Measurements from ENCODE around the gene GJA5. TPM values are rescaled to one million over a fixed set of nuclear protein-coding genes. Genes with fewer than 3 reads are reported as not detected.
"Not testable (repeated sequence)": the region's sequence is repeated elsewhere in the genome, so short reads cannot be mapped to it uniquely, and the experiment has no call there.

The GJA5 gene
- total RNA-seq, 1 donor = 0.86 TPM

DNA sequence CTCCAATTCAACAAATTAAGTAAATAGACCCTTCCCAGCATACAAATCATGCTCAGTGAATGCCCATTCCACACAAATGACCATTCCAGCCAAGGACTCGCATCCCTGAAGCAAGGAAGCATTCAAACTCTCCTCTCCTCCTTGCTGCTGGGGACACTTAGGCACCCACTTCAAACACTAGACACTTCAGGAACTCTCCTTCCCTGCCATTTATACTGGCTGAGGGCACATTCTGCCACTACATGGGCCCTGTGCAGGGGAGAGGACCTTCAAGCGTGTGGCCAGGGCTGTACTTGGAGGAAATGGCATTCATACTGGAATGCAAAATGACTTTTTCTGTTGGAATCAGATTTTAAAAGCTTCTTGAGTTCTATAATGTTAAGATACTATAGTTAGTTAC lies 22.3 kb downstream of the GJA5 start:
- DNase-seq (ENCODE audit: low read depth) = no peak
- TF ChIP-seq, protein P1, sequence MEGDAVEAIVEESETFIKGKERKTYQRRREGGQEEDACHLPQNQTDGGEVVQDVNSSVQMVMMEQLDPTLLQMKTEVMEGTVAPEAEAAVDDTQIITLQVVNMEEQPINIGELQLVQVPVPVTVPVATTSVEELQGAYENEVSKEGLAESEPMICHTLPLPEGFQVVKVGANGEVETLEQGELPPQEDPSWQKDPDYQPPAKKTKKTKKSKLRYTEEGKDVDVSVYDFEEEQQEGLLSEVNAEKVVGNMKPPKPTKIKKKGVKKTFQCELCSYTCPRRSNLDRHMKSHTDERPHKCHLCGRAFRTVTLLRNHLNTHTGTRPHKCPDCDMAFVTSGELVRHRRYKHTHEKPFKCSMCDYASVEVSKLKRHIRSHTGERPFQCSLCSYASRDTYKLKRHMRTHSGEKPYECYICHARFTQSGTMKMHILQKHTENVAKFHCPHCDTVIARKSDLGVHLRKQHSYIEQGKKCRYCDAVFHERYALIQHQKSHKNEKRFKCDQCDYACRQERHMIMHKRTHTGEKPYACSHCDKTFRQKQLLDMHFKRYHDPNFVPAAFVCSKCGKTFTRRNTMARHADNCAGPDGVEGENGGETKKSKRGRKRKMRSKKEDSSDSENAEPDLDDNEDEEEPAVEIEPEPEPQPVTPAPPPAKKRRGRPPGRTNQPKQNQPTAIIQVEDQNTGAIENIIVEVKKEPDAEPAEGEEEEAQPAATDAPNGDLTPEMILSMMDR (IDR thresholded peaks at IDR 0.05; ENCODE audit: insufficient read depth, low read depth, low read length) = no peak
- no peak overlapping the region for H3K4me3 ChIP-seq (ENCODE audit: low read depth, low read length)

DNA sequence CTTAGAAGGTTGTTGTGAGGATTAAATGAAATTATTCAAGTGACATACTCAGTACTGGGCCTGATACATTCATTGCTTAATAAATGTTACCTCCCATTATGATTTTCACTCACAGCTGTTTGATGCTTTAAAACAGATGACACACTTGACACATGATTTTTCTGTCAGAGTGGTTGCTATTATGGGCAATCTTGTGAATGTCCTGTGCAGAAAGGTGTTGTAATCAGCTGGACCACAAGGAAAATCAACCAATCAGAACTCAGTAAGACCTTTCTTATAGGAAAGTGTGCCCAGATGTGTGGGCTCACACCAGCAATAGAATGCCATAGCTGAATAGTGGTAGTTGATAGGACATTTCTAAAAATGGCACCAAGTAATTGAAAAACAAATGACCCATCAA lies 23.5 kb downstream of the GJA5 start:
- TF ChIP-seq, protein P1 (IDR thresholded peaks at IDR 0.05; ENCODE audit: insufficient read depth, low read depth, low read length) = no peak
- H3K4me3 ChIP-seq (ENCODE audit: low read depth, low read length) = no peak overlapping the region
- no peak for DNase-seq (ENCODE audit: low read depth)

DNA sequence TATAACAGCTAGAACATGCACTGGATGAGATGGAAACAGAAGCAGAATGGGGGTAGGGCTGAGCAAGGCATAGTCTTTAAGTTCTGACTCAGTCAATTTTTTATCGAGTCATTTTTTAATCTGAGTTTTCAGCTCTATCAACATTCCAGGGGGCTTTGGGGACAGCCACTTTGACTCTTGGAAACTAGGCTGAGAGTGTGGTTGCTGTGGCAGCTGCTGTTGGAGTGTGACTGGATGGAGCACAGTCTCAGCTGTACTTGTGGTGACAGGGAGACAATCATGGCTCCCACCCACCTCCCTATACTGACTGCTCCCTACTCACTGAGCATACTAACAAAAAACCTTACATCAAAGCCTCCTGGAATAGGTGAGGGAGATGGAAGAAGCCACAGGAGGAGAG lies 25.0 kb downstream of the GJA5 start:
- DNase-seq (ENCODE audit: low read depth) = no peak
- TF ChIP-seq, protein P1 (IDR thresholded peaks at IDR 0.05; ENCODE audit: insufficient read depth, low read depth, low read length) = no peak
- H3K4me3 ChIP-seq (ENCODE audit: low read depth, low read length) = no peak overlapping the region

DNA sequence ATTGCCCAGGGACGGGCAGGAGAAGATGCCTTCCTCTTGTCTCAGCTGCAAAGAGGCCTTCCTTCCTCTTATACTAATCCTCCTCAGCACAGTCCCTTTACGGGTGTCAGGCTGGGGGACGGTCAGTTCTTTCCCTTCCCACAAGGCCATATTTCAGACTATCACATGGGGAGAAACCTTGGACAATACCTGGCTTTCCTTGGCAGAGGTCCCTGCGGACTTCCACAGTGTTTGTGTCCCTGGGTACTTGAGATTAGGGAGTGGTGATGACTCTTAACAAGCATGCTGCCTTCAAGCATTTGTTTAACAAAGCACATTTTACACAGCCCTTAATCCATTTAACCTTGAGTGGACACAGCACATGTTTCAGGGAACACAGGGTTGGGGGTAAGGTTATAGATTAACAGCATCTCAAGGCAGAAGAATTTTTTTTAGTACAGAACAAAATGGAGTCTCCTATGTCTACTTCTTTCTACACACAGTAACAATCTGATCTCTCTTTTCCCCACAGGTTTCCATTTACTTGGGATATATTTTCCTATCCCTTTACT lies 26.0 kb downstream of the GJA5 start:
- not testable (repeated sequence) for H3K4me3 ChIP-seq (ENCODE audit: low read depth, low read length); DNase-seq (ENCODE audit: low read depth)

DNA sequence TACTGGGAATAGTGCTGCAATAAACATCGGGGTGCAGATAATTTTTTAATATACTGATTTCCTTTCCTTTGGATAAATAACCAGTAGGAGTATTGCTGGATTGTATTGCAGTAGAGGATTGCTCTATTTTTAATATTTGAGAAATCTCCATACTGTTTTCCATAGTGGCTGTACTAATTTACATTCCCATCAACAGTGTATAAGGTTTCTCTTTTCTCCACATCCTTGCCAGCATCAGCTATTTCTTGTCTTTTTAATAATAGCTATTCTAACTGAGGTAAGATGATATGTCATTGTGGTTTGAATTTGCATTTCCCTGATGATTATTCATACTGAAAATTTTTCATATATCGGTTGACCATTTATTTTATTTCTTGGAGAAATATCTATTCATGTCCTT lies 31.1 kb downstream of the GJA5 start:
- TF ChIP-seq, protein P1 (IDR thresholded peaks at IDR 0.05; ENCODE audit: insufficient read depth, low read depth, low read length) = no peak
- H3K4me3 ChIP-seq (ENCODE audit: low read depth, low read length) = no peak overlapping the region
- no peak for DNase-seq (ENCODE audit: low read depth)

DNA sequence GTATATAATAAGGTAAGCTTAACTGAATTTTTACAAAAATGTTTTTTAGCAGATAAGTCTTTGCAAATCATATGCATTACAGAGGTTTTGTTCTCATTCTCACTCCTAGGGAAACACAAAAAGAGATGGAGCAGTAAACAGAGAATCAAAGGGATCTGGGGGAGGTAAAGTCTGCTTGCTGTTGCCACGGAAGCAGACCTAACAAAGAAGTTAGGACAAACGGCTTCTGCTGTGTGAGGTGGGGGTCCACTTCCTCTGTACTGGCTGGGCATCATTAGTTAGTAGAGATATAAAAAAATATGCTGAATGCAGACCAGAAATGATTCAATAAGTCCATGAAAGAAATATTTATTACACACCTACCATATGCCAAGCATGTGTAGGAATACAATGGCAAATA lies 34.2 kb downstream of the GJA5 start:
- no peak overlapping the region for H3K4me3 ChIP-seq (ENCODE audit: low read depth, low read length)
- no peak for DNase-seq (ENCODE audit: low read depth)
- TF ChIP-seq, protein P1 (IDR thresholded peaks at IDR 0.05; ENCODE audit: insufficient read depth, low read depth, low read length) = no peak

DNA sequence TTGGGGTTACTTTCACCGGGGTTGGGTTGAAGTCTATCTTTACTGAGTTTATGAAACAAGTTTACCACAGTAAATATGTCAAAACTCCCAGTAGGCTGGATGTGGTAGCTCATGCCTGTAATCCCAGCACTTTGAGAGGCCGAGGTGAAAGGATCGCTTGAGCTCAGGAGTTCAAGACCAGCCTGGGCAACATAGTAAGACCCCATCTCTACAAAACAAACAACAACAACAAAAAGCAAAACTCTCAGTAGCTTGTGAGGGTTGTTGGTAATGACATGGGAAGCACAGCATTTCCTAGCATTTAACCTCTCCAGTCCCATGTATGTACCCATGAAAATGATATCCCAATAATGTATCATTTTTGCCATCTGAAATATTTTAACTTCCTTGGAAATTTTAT lies 34.7 kb downstream of the GJA5 start:
- H3K4me3 ChIP-seq (ENCODE audit: low read depth, low read length) = no peak overlapping the region
- TF ChIP-seq, protein P1 (IDR thresholded peaks at IDR 0.05; ENCODE audit: insufficient read depth, low read depth, low read length) = no peak
- no peak for DNase-seq (ENCODE audit: low read depth)
